GM21737 (cell line): ENCODE measurements around the gene PLEKHM3.

Experiments used
- ATAC-seq: cut with Tn5 transposase; IDR thresholded peaks from one replicate; pipeline ENCODE4 v1.9.1; 2021; ENCODE audit warnings: mild to moderate bottlenecking, moderate library complexity; ENCODE audit not compliant: unreplicated experiment

PLEKHM3 gene

GRCh38 chr2:208025037-208025813 is at the start of gene PLEKHM3:
Gene PLEKHM3 (minus strand): TSS chr2:208025527. CDS start chr2:208001639, 23,888 bp downstream.
- peak; percentile 90 for ATAC-seq

DNA sequence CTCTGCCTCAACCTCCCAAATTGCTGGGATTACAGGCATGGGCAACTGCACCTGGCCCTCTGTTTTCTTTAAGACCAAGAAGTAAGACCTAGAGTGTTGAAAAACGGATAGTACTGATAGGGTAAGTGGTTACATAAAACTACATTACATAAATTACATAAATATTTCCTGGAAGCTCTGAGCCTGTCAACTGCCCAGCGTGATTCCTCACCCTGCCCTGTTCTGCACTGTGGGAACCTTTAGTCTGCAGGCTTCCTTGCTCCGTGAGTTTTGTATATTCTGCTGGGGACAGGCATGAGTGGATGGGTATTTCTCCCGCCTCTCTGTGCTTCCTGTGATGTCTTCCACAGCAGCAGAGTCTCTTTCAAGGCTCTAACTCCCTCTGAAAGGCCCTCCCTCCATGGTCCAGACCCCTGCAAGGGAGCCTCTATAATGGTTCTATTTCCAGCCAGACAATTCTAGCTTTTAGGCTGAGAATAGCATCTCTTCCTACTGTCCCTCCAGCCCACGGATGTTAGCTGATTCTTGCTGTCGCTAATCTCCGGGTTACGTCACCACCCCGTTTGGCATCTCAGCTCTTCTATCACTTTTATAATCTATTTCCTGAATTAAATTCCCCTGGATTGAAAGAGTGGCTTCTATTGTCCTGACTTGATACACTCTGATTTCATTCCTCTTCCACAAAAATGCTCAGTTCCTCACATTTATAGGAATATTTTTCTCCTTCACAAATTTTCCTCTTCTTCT is 49.5 kb upstream of the PLEKHM3 start:
- no peak for ATAC-seq

DNA sequence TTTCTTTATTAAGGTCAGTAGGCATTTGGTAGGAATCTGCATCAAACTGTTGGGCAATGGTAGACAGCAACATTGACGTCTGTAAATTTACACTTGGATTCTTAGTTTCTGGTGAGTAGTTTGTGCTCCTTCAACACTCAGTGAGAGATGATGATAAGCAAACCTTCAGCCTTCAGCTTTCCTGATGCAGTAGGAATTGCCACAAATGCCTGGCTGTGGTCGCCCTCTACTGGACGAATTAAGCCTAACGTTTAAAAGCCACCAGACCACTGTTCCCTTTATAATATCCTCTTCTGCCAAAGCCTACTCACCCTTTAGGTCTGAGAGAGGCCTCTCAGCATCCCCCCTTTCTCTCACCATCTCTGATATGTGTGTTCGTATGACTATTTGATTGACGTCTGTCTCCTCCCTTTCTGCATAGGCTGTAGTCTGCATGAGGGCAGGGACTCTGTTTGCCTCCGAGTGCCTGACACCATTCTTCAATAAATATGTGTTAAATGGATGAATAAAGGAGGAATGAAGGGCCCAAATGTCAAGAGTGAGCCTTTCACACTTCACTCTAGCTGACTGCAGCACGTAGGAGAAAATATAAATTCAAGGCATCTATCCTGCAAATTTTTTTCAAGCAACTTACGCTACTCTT is 47.0 kb upstream of the PLEKHM3 start:
- ATAC-seq = no peak

GRCh38 chr2:208069186-208069585 is 43.9 kb upstream of the PLEKHM3 start:
- no peak for ATAC-seq

DNA sequence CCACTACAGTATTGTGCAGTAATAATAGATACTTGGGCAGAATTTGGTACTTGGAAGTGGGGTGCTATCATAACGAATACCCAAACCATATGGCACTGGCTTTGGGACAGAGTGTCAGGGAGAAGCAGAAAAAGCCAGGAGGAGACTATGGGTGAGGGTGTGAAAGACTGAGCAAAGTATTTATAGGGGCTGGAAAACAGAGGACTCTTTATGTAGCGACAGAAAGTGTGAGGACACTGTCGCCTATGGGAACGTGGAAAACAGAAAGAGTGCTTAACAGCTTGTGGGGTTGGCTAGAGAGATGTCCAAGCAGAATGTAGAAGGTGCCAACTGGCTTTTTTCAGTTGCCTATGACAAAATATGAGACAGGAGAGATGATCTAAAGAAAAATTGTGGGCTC is 40.7 kb upstream of the PLEKHM3 start:
- ATAC-seq = no peak

- ATAC-seq = no peak
Measured at GRCh38 chr2:208065476-208065875, 40.1 kb upstream of the PLEKHM3 start.

DNA sequence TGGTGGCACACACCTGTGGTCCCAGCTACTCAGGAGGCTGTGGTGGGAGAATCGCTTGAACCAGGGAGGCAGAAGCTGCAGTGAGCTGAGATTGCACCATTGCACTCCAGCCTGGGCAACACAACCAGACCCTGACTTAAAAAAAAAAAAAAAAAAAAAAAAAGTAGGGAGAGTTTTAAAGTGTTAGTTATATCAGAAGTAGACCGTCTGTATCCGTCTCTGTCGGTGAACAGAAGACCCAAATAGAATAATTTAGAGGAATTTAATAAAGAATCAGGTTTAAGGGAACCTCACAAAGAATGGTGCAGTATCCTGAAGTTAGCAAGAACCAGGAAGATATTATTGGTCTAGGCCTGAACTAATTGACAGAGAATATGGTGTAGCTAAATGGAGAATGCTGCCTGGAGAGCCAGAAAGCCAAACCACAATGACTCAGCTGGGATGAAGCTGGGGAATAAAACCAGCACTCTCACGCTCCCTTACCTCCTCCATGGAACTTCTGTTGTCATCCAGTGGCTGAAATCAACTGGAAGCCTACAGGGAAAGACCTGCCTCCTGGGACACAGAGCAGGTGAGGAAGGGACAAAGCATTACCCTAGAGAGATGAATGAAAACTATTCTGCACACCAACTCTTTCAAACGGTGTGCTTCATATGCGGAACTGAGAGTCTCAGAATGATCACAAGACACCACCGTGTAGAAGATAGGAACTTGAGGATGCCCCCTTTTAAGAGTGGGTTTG is 39.1 kb upstream of the PLEKHM3 start:
- peak; percentile 92 for ATAC-seq

- no peak for ATAC-seq
Measured at GRCh38 chr2:208062961-208063360, 37.6 kb upstream of the PLEKHM3 start.

- ATAC-seq = no peak
Measured at GRCh38 chr2:208062113-208062512, 36.8 kb upstream of the PLEKHM3 start.

DNA sequence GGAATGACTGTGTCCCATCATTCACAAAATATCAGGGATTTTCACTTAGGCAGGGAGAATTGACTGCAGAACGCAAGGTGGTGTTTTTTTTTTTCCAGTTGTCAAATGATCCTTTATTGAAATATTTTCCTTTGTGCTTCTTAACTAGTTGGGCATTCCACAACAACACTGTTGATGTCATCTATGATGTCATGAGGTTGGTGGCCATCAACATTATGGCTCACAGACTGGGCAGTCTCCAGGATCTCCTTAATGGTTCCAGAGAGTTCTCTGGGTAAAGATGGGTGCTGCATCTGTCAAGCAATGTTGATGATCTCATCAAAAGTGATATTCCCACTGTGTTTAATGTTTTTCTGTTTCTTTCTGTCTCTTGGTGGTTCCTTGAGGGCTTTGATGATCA is 31.8 kb upstream of the PLEKHM3 start:
- no peak for ATAC-seq

DNA sequence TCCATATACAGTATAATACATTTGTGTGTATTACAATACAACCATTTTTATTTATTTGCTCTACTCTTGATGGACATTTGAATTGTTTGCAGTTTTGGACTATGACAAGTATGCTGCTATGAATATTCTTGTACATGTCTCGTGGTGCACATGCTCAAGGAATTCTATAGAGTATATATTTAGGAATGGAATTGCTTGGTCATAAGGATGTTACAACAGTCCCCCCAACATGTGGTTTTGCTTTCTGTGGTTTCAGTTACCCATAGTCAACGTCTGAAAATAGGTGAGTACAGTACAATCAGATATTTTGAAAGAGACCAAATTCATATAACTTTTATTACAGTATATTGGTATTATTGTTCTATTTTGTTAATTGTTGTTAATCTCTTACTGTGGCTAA is 24.1 kb upstream of the PLEKHM3 start:
- ATAC-seq = no peak

DNA sequence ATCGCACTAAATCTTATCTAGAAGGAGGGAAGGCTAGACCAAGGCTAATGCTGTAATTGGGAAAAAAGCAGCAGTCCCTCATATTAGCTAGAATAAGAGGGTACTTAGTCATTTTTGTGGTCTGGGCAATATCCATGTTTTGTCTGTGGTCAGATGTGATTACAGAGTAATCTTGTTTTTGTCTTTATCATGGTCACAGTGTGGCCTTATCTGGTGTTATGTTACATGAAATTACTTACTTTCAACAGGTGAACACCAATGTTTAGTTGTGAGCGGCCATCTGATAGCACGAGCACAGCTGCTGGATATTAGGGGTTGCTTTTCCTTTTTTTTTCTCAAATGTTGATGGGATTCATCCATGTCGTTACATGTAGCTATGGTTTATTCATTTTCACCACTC is 23.7 kb upstream of the PLEKHM3 start:
- ATAC-seq = no peak

DNA sequence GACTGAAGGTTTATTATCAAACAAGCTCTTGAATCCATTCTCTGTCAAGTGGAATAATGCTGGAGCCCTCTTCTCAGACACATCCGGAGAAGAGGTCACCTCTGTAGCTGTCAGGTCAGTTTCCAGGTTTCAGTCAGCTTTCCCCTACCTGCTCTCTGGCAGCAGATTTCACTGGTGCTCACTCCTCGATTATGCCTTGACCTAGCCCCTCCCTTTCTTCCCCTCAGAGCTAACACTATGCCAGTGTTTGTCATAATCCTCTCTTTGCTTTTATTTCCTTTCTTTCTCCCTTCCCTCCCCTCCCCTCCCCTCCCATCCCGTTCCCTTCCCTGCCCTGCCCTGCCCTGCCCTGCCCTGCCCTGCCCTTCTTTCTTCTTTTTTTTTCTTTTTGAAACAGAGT is 22.5 kb upstream of the PLEKHM3 start:
- no peak for ATAC-seq

DNA sequence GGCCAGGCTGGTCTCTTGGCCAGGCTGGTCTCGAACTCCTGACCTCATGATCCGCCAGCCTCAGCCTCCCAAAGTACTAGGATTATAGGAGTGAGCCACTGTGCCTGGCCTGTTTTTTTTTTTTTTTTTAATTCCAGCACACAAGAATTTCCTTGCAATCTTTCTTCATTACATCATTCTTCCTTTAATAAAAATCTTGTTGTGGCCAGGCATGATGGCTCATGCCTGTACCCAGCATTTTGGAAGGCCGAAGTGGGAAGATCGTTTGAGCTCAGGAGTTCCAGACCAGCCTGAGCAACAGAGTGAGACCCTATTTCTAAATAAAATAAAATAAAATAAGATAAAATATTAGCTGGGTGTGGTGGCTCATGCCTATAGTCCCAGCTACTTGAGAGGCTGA is 21.4 kb upstream of the PLEKHM3 start:
- ATAC-seq = no peak

- ATAC-seq = no peak
Measured at GRCh38 chr2:208042450-208042849, 17.1 kb upstream of the PLEKHM3 start.

GRCh38 chr2:208042041-208042440 is 16.7 kb upstream of the PLEKHM3 start:
- no peak for ATAC-seq

DNA sequence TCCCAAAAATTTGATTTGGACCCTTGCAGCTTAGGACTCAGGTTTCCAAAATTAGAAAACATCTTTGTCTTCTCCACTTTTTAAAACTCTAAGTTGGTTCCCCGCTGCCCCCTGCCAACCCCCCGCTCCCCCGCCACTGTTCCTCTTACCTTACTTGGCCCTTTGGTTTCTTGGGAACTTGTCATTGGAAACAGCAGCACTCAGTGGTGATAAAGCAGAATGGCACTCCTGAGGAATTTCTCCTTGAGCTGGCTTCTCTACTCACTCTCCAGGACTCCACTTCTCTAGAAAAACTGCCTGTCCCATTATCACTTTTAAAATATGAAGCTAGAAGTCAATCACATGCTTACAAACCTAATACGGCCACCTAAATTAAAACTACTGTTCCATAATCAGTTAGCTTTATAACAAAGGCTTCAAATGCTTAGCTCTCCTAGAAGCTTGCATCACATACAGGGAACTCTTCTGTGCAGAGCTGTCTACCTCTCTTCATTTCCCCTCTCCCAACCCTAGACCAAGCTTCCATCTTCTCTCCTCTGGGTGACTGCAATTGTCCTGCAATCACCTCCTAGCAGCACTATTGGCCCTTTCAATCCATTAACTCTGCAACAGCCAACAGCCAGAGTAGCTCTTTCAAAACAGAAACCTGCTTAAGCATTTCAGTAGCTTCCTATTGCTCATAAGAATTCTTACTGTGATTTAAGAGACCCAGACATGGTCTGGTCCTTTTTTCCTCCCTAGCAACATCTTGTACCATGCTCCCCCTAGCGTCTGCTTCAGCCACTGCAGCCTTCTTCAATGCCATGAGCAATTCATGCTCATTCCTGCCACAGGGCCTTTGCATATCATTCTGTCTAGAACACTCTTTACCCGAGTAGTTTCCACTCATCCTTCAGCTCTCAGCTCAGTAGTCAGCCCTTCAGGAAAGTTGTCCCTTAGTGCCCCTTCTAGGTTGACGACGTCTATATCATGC is 15.2 kb upstream of the PLEKHM3 start:
- peak; percentile 60 for ATAC-seq

- ATAC-seq = no peak
Measured at GRCh38 chr2:208039376-208040110, 14.2 kb upstream of the PLEKHM3 start.
